ENCODE data around the gene PRR5L. TPM values are rescaled to one million over a fixed set of nuclear protein-coding genes. Genes with fewer than 3 reads are reported as not detected.
A peak's percentile ranks its signal among the peaks of the same experiment; 100 is the strongest.

Gene PRR5L
- total RNA-seq, 1 donor from 2014 or later, result 122 TPM

DNA sequence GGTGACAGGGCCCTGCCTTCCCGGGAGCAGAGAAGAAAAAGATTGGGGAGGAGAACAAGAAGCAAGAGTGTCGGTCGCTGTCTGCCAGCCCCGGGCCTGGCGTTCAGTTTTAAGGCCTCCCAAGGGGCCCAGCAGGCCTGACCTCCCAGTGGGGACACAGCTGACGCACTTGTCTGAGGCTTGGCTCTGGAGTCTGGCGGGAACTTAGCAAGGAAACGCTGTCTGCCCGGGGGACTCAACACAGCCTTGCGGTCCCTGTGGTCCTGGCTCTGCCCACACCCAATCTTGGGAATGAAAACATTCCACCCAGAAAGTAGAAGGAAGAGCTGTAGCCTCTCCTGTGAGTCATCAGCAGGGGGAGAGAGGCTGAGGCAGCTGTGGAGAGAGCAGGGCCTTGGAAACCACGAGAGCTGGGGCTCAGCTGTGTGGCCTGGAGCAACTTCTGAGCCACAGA, 159.6 kb downstream of the PRR5L start:
- peaks cover 26% of the 10 kb centered on the region for H3K27me3 Mint-ChIP-seq (ENCODE audit: unreplicated experiment)
- TF ChIP-seq, protein P1, sequence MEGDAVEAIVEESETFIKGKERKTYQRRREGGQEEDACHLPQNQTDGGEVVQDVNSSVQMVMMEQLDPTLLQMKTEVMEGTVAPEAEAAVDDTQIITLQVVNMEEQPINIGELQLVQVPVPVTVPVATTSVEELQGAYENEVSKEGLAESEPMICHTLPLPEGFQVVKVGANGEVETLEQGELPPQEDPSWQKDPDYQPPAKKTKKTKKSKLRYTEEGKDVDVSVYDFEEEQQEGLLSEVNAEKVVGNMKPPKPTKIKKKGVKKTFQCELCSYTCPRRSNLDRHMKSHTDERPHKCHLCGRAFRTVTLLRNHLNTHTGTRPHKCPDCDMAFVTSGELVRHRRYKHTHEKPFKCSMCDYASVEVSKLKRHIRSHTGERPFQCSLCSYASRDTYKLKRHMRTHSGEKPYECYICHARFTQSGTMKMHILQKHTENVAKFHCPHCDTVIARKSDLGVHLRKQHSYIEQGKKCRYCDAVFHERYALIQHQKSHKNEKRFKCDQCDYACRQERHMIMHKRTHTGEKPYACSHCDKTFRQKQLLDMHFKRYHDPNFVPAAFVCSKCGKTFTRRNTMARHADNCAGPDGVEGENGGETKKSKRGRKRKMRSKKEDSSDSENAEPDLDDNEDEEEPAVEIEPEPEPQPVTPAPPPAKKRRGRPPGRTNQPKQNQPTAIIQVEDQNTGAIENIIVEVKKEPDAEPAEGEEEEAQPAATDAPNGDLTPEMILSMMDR (IDR thresholded peaks at IDR 0.05; ENCODE audit: unreplicated experiment), result no peak
- peak overlapping the region; percentile 79 for H3K4me3 Mint-ChIP-seq (ENCODE audit: unreplicated experiment)
- peaks cover 77% of the 10 kb centered on the region for H3K36me3 Mint-ChIP-seq (ENCODE audit: low read depth, unreplicated experiment)
- no peaks in the 10 kb centered on the region for H3K9me3 Mint-ChIP-seq (ENCODE audit: unreplicated experiment)
- DNase-seq (ENCODE audit: low spot score), result no peak
- H3K4me1 Mint-ChIP-seq (ENCODE audit: unreplicated experiment), result peaks cover 34% of the 10 kb centered on the region
- no peak overlapping the region for H3K27ac Mint-ChIP-seq (ENCODE audit: unreplicated experiment)

DNA sequence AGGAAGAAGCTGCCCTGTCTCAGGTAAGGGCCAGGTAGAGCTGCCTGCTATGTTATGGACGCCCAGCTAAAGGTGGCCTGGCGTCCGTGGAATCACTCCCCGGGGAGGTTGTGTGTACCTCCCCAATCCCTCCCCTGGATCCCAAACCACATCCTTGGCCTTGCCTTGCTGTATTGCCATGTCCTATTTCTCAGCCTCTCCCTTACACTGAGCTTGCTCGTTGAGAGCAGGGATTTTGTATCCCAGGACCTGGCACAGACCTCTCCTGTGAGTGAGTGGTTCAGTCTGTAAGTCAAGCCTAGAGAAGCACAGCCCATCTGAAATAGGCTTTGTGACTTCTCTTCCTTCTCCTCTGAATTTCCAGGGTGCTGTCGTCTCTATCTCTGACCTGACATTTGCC, 160.1 kb downstream of the PRR5L start:
- H3K9me3 Mint-ChIP-seq (ENCODE audit: unreplicated experiment), result no peaks in the 10 kb centered on the region
- peaks cover 73% of the 10 kb centered on the region for H3K36me3 Mint-ChIP-seq (ENCODE audit: low read depth, unreplicated experiment)
- peaks cover 26% of the 10 kb centered on the region for H3K27me3 Mint-ChIP-seq (ENCODE audit: unreplicated experiment)
- H3K27ac Mint-ChIP-seq (ENCODE audit: unreplicated experiment), result no peak overlapping the region
- H3K4me1 Mint-ChIP-seq (ENCODE audit: unreplicated experiment), result peaks cover 34% of the 10 kb centered on the region
- TF ChIP-seq, protein P1 (IDR thresholded peaks at IDR 0.05; ENCODE audit: unreplicated experiment), result no peak
- peak overlapping the region; percentile 79 for H3K4me3 Mint-ChIP-seq (ENCODE audit: unreplicated experiment)
- no peak for DNase-seq (ENCODE audit: low spot score)

DNA sequence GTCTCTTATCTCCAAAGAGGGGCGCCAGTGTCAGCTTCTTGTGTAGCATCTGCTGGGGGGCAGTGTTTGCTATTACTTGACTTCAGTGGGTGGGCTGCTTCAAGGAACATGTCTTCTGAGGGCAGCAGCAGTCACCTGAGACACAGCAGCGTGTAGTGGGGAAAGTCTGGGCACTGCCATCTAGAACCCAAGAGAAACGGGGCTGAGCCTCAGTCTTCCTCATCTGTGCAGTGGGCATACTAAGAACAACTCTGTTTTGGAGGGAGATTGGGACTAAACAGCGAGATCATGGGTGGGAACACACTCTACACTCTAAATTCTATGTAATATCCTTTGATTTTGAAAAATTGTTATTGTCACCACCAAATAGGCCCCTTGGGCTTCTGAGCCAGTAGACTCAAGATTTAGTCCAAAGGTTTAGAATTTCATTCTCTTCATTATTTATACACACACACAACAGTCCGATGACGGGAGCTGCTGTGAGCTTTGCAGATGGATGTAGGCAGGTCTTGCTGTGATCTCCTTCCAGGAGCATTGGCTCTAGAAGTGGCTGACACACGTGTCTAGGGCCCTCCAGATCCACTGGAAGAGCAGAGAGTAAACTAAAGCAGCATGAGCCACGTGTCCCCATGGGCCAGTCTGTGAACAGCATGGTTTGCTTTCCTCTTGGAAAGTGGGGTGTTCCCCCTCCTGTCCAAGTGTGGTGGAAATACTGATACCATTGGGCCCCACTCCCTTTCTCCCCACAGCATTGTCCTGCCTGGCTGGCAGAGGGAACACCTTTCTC, 162.2 kb downstream of the PRR5L start:
- Mint-ChIP-seq H3K27ac (ENCODE audit: unreplicated experiment) (no peak overlapping the region), H3K4me1 (ENCODE audit: unreplicated experiment) (peaks cover 16% of the 10 kb centered on the region), H3K9me3 (ENCODE audit: unreplicated experiment) (no peaks in the 10 kb centered on the region), H3K36me3 (ENCODE audit: low read depth, unreplicated experiment) (peaks cover 58% of the 10 kb centered on the region), H3K27me3 (ENCODE audit: unreplicated experiment) (peaks cover 21% of the 10 kb centered on the region), H3K4me3 (ENCODE audit: unreplicated experiment) (no peak overlapping the region)
- TF ChIP-seq, protein P1 (IDR thresholded peaks at IDR 0.05; ENCODE audit: unreplicated experiment), result no peak
- DNase-seq (ENCODE audit: low spot score), result no peak

DNA sequence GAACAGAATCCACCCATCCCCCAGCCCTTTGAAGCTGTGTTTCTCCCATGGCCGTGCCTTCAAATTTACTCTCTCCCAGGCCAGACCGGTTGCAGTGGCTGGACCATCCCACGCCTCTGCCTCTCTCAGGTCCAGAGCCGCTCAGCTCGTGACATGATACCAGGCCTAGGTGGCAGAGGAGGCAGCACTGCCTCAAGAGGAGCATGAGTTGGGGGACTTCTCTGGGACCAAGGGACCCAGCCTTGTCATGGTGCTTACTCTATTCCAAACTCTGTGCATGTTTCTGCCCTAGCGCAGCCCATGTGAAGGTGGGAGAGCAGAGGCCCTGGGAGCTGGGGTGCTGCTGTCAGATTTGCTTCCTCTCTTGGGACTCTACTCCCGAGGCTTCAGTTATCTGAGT, 163.0 kb downstream of the PRR5L start:
- TF ChIP-seq, protein P1 (IDR thresholded peaks at IDR 0.05; ENCODE audit: unreplicated experiment), result no peak
- Mint-ChIP-seq H3K4me3 (ENCODE audit: unreplicated experiment) (no peak overlapping the region), H3K27ac (ENCODE audit: unreplicated experiment) (no peak overlapping the region), H3K4me1 (ENCODE audit: unreplicated experiment) (peaks cover 11% of the 10 kb centered on the region), H3K9me3 (ENCODE audit: unreplicated experiment) (no peaks in the 10 kb centered on the region), H3K36me3 (ENCODE audit: low read depth, unreplicated experiment) (peaks cover 56% of the 10 kb centered on the region), H3K27me3 (ENCODE audit: unreplicated experiment) (peaks cover 14% of the 10 kb centered on the region)
- DNase-seq (ENCODE audit: low spot score), result no peak

DNA sequence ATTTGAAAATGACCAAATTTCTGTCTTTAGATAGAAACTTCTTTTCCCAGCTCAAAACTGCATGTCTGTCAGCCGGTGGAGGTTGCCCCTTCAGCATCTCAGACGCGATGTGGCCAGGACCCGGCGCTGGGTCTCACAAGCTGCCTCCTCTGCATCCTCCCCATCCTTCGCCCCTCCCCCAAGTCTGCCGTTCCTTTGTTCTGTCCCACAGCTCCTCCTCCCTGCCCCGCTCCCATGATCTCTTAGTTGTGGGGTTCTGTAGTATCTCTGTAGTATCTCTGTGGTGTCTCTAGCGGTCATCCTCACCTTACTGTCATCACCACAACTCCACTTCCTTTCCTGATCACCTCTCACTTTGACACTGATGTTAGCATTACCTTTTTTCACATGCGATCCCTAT, 164.1 kb downstream of the PRR5L start:
- DNase-seq (ENCODE audit: low spot score), result no peak
- Mint-ChIP-seq H3K36me3 (ENCODE audit: low read depth, unreplicated experiment) (peaks cover 48% of the 10 kb centered on the region), H3K9me3 (ENCODE audit: unreplicated experiment) (no peaks in the 10 kb centered on the region), H3K4me3 (ENCODE audit: unreplicated experiment) (peak overlapping the region; percentile 60), H3K27ac (ENCODE audit: unreplicated experiment) (no peak overlapping the region), H3K4me1 (ENCODE audit: unreplicated experiment) (peaks cover 11% of the 10 kb centered on the region), H3K27me3 (ENCODE audit: unreplicated experiment) (peaks cover 10% of the 10 kb centered on the region)
- TF ChIP-seq, protein P1 (IDR thresholded peaks at IDR 0.05; ENCODE audit: unreplicated experiment), result no peak
